HepG2 (cell line): Measurements from ENCODE around the gene LSMEM2. TPM values are rescaled to one million over a fixed set of nuclear protein-coding genes. Genes with fewer than 3 reads are reported as not detected.
A peak's percentile ranks its signal among the peaks of the same experiment; 100 is the strongest.

Source experiments
- ATF7-NPFF ChIP-seq: sonication (generic); formaldehyde crosslinking; IDR thresholded peaks from 2 replicates; pipeline ENCODE4 v1.8.1; 2023; ENCODE audit warnings: mild to moderate bottlenecking, low read depth, missing genetic modification reagents, moderate library complexity
- BORCS8-MEF2B ChIP-seq: sonication (generic); formaldehyde crosslinking; IDR thresholded peaks from 2 replicates; pipeline ENCODE4 v1.8.0; 2022; ENCODE audit warnings: mild to moderate bottlenecking, missing genetic modification reagents
- FOXM1 ChIP-seq: sonication (generic); formaldehyde crosslinking; IDR thresholded peaks from 2 replicates; pipeline ENCODE4 v1.5.0; 2020; ENCODE audit warnings: missing genetic modification reagents
- GATAD2A ChIP-seq: IDR thresholded peaks from 2 replicates; pipeline ENCODE4 v1.6.1; 2016
- IKZF1 ChIP-seq: fragments of 450-650 bp; IDR thresholded peaks from 2 replicates; pipeline ENCODE4 v1.7.1; 2016
- KDM5A ChIP-seq: fragments of 200-600 bp; sonication (generic); IDR thresholded peaks from 2 replicates; pipeline ENCODE4 v1.7.0; 2018; ENCODE audit warnings: antibody characterized with exemption, mild to moderate bottlenecking, low read length, borderline replicate concordance
- MIXL1 ChIP-seq: IDR thresholded peaks from 2 replicates; pipeline ENCODE4 v1.6.1; 2016
- PITX1 ChIP-seq: sonication (generic); formaldehyde crosslinking; IDR thresholded peaks from 2 replicates; pipeline ENCODE4 v1.5.1; 2020; ENCODE audit warnings: mild to moderate bottlenecking, missing genetic modification reagents
- SALL1 ChIP-seq: sonication (generic); formaldehyde crosslinking; IDR thresholded peaks from 2 replicates; pipeline ENCODE4 v1.8.0; 2022; ENCODE audit warnings: mild to moderate bottlenecking, missing genetic modification reagents
- SMYD3 ChIP-seq: sonication (generic); formaldehyde crosslinking; IDR thresholded peaks from 2 replicates; pipeline ENCODE4 v1.8.1; 2023; ENCODE audit warnings: mild to moderate bottlenecking, missing genetic modification reagents
- TAF1 ChIP-seq: sonication (generic); formaldehyde crosslinking; IDR thresholded peaks from 2 replicates; pipeline ENCODE4 v1.4.0; 2020; ENCODE audit warnings: missing genetic modification reagents
- TOPORS ChIP-seq: sonication (generic); formaldehyde crosslinking; IDR thresholded peaks from 2 replicates; pipeline ENCODE4 v1.8.0; 2023; ENCODE audit warnings: mild to moderate bottlenecking, missing genetic modification reagents
- ZBTB7A ChIP-seq: sonication (generic); formaldehyde crosslinking; IDR thresholded peaks from 2 replicates; pipeline ENCODE4 v1.8.0; 2022; ENCODE audit warnings: mild to moderate bottlenecking, missing genetic modification reagents
- ZBTB7B ChIP-seq: sonication (generic); formaldehyde crosslinking; IDR thresholded peaks from 2 replicates; pipeline ENCODE4 v1.4.0; 2020; ENCODE audit warnings: missing genetic modification reagents
- ZFP41 ChIP-seq: sonication (generic); formaldehyde crosslinking; IDR thresholded peaks from 2 replicates; pipeline ENCODE4 v1.4.0; 2020; ENCODE audit warnings: mild to moderate bottlenecking, missing genetic modification reagents, borderline replicate concordance
- ZNF143 ChIP-seq: sonication (generic); formaldehyde crosslinking; IDR thresholded peaks from 2 replicates; pipeline ENCODE4 v1.4.0; 2020; ENCODE audit warnings: missing genetic modification reagents
- ZNF263 ChIP-seq: sonication (generic); formaldehyde crosslinking; IDR thresholded peaks from 2 replicates; pipeline ENCODE4 v1.4.0; 2020; ENCODE audit warnings: missing genetic modification reagents
- ZNF460 ChIP-seq: sonication (generic); formaldehyde crosslinking; IDR thresholded peaks from 2 replicates; pipeline ENCODE4 v1.5.1; 2020; ENCODE audit warnings: missing genetic modification reagents, mild to moderate bottlenecking, borderline replicate concordance
- ZNF510 ChIP-seq: sonication (generic); formaldehyde crosslinking; IDR thresholded peaks from 2 replicates; pipeline ENCODE4 v1.4.0; 2020; ENCODE audit warnings: low read depth, mild to moderate bottlenecking, missing genetic modification reagents
- ZNF556 ChIP-seq: sonication (generic); formaldehyde crosslinking; IDR thresholded peaks from 2 replicates; pipeline ENCODE4 v1.4.0; 2020; ENCODE audit warnings: mild to moderate bottlenecking, missing genetic modification reagents, borderline replicate concordance
- ZNF672 ChIP-seq: sonication (generic); formaldehyde crosslinking; IDR thresholded peaks from 2 replicates; pipeline ENCODE4 v1.8.1; 2022; ENCODE audit warnings: missing genetic modification reagents
- ZNF7 ChIP-seq: IDR thresholded peaks from 2 replicates; pipeline ENCODE4 v1.6.1; 2016; ENCODE audit warnings: missing biosample characterization, missing genetic modification reagents
- ZNF761 ChIP-seq: sonication (generic); formaldehyde crosslinking; conservative IDR thresholded peaks from 2 replicates; pipeline ENCODE4 v1.4.0; 2020; ENCODE audit warnings: mild to moderate bottlenecking, missing genetic modification reagents
- polyA plus RNA-seq, 8 experiments: library from polyadenylated mRNA; depleted of rRNA in 3 of 8; stranded (reverse) in 7 of 8; unstranded in 1 of 8; fragments of >200 nt; fragmentation: Illumina TruSeq in 4 of 8; extraction: Trizol in 4 of 8; gene quantifications; 2 replicates each; pipeline versions ENCODE4 v1.2.1 to v1.2.3, GENCODE V29; 2011 to 2016; ENCODE audit warnings: low read depth in 4 of 8, missing spikeins in 1 of 8, mixed read lengths in 1 of 8; ENCODE audit not compliant: insufficient read depth in 1 of 8
- total RNA-seq, 5 experiments: library from RNA; depleted of rRNA; stranded (reverse); fragments of >200 nt; fragmentation: Illumina TruSeq; extraction: Trizol; gene quantifications; 2 replicates each; pipeline ENCODE4 v1.2.3, GENCODE V29; 2016; ENCODE audit warnings: low read depth in 1 of 5
- TF ChIP-seq, protein P1 (sequence below), 2 experiments: IDR thresholded peaks; 2 replicates each; pipeline ENCODE4 v1.6.1; 2011 to 2012; ENCODE audit warnings: low read length in 2 of 2, borderline replicate concordance in 1 of 2, low read depth in 1 of 2, mild to moderate bottlenecking in 1 of 2, moderate library complexity in 1 of 2
- TF ChIP-seq, protein P2 (sequence below): sonication (generic); formaldehyde crosslinking; IDR thresholded peaks from 2 replicates; pipeline ENCODE4 v1.9.0; 2021; ENCODE audit warnings: missing genetic modification reagents, borderline replicate concordance

Gene LSMEM2
- total and polyA plus RNA-seq, 2 of the 13 experiments (the other 11 are each of a cell fraction or from before 2014, with no cell fraction given) = 0.07 to 0.41 TPM

DNA sequence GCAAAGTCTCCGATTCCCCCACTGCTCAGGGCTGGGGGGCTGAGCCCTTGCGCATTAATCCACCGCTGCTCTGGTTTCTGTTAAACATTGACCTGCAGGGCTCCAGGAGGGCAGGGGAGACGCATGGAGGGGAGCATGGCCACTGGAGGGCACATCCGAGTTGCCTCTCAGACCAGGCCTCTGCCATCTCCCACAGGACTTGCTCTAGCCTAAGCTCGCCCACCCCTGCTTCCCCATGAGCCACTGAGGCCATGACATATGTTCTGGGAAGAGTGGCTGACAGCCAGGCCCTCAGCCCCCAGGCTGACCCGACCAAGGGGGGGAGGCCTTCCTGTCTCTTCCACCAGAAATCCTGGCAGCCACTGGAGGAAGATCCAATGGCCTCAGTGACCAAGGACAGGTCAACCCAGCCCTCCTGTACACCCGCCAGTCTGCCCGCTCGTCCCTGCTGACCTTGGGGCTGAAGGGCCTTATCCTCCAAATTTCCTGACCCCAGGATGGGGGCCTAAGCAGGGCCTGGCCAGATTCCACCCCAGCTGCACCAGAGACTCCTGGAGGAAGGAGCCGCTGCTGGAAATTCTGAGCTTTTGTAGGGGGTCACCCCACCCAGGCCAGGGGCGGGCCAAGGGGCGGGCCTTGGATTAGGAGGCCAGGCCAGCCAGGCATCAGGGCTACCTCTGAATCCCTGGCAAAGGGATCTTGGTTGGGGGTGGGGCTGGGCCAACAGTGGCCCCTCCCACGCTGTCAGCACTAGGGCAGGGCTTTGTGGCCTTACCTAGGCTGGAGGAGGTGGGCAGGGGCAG, 24.3 kb downstream of the LSMEM2 start, which contains the start of gene HYAL1 (continued):
- TF ChIP-seq, protein P1, sequence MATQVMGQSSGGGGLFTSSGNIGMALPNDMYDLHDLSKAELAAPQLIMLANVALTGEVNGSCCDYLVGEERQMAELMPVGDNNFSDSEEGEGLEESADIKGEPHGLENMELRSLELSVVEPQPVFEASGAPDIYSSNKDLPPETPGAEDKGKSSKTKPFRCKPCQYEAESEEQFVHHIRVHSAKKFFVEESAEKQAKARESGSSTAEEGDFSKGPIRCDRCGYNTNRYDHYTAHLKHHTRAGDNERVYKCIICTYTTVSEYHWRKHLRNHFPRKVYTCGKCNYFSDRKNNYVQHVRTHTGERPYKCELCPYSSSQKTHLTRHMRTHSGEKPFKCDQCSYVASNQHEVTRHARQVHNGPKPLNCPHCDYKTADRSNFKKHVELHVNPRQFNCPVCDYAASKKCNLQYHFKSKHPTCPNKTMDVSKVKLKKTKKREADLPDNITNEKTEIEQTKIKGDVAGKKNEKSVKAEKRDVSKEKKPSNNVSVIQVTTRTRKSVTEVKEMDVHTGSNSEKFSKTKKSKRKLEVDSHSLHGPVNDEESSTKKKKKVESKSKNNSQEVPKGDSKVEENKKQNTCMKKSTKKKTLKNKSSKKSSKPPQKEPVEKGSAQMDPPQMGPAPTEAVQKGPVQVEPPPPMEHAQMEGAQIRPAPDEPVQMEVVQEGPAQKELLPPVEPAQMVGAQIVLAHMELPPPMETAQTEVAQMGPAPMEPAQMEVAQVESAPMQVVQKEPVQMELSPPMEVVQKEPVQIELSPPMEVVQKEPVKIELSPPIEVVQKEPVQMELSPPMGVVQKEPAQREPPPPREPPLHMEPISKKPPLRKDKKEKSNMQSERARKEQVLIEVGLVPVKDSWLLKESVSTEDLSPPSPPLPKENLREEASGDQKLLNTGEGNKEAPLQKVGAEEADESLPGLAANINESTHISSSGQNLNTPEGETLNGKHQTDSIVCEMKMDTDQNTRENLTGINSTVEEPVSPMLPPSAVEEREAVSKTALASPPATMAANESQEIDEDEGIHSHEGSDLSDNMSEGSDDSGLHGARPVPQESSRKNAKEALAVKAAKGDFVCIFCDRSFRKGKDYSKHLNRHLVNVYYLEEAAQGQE (IDR thresholded peaks at IDR 0.05; ENCODE audit: borderline replicate concordance in 1 of 2, low read depth in 1 of 2, low read length in 2 of 2) = 0 out of 4 replicates have a peak, but pooled peaks of 1 of the 2 experiments have one; percentile 56
- TF ChIP-seq GATAD2A = peak; percentile 21; the same call in 1 of the 2 replicates
- peak; percentile 94 for TF ChIP-seq TAF1 (CRISPR knock-in tag)
- peak; percentile 84 for TF ChIP-seq BORCS8-MEF2B (CRISPR knock-in tag)
- TF ChIP-seq ZNF263 = peak; percentile 31; the same call in 1 of the 2 replicates
- TF ChIP-seq TOPORS = no peak
- TF ChIP-seq ZNF672 (CRISPR knock-in tag) = no peak
- no peak for TF ChIP-seq IKZF1
- peak; percentile 20; the same call in 1 of the 2 replicates for TF ChIP-seq KDM5A
- TF ChIP-seq PITX1 (CRISPR knock-in tag) = peak; percentile 85
- TF ChIP-seq ZNF556 (CRISPR knock-in tag) = peak; percentile 71; the same call in 1 of the 2 replicates
- TF ChIP-seq ZNF143 (CRISPR knock-in tag) = no peak
- TF ChIP-seq ATF7-NPFF = peak; percentile 46; the same call in 1 of the 2 replicates
- no peak for TF ChIP-seq MIXL1 (CRISPR knock-in tag)
- TF ChIP-seq ZNF510 (CRISPR knock-in tag) = peak; percentile 20; the same call in 1 of the 2 replicates
- peak; percentile 71; the same call in 1 of the 2 replicates for TF ChIP-seq ZNF460 (CRISPR knock-in tag)
- TF ChIP-seq, protein P2, sequence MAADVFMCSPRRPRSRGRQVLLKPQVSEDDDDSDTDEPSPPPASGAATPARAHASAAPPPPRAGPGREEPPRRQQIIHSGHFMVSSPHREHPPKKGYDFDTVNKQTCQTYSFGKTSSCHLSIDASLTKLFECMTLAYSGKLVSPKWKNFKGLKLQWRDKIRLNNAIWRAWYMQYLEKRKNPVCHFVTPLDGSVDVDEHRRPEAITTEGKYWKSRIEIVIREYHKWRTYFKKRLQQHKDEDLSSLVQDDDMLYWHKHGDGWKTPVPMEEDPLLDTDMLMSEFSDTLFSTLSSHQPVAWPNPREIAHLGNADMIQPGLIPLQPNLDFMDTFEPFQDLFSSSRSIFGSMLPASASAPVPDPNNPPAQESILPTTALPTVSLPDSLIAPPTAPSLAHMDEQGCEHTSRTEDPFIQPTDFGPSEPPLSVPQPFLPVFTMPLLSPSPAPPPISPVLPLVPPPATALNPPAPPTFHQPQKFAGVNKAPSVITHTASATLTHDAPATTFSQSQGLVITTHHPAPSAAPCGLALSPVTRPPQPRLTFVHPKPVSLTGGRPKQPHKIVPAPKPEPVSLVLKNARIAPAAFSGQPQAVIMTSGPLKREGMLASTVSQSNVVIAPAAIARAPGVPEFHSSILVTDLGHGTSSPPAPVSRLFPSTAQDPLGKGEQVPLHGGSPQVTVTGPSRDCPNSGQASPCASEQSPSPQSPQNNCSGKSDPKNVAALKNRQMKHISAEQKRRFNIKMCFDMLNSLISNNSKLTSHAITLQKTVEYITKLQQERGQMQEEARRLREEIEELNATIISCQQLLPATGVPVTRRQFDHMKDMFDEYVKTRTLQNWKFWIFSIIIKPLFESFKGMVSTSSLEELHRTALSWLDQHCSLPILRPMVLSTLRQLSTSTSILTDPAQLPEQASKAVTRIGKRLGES = 0 out of 2 replicates have a peak, but pooled peaks have one; percentile 28
- TF ChIP-seq FOXM1 = no peak
- TF ChIP-seq SALL1 (CRISPR knock-in tag) = peak; percentile 20; the same call in 1 of the 2 replicates
- no peak for TF ChIP-seq ZNF7 (CRISPR knock-in tag)
- TF ChIP-seq ZBTB7B (CRISPR knock-in tag) = peak; percentile 74
- no peak; the same call in 1 of the 2 replicates for TF ChIP-seq ZBTB7A (CRISPR knock-in tag)
- no peak; the same call in 1 of the 2 replicates for TF ChIP-seq ZFP41 (CRISPR knock-in tag)
- TF ChIP-seq ZNF761 (CRISPR knock-in tag) = peak; percentile 56; the same call in 1 of the 2 replicates
- peak; percentile 96 for TF ChIP-seq SMYD3 (CRISPR knock-in tag)
